Left hindlimb (tissue), 1 donor: ENCODE data around the gene TRIM63.

Experiments
- DNase-seq: peaks from one replicate; pipeline ENCODE4 v3.0.0-alpha.2; 2018

Gene TRIM63

GRCh38 chr1:26031611-26032220, 35.7 kb downstream of the TRIM63 start:
- no peak for DNase-seq

GRCh38 chr1:26031196-26031595, 36.2 kb downstream of the TRIM63 start:
- DNase-seq, result no peak

- no peak for DNase-seq
Observed at GRCh38 chr1:26029864-26030481, 37.5 kb downstream of the TRIM63 start.

- no peak for DNase-seq
Observed at GRCh38 chr1:26029054-26029863, 38.2 kb downstream of the TRIM63 start.

- DNase-seq, result peak; percentile 70
Observed at GRCh38 chr1:26028490-26028980, 38.9 kb downstream of the TRIM63 start.

- DNase-seq, result no peak
Observed at GRCh38 chr1:26027716-26028489, 39.5 kb downstream of the TRIM63 start.

- DNase-seq, result no peak
Observed at GRCh38 chr1:26025517-26025916, 41.9 kb downstream of the TRIM63 start.

- no peak for DNase-seq
Observed at GRCh38 chr1:26025060-26025459, 42.4 kb downstream of the TRIM63 start.

GRCh38 chr1:26023826-26024225, 43.6 kb downstream of the TRIM63 start:
- DNase-seq, result no peak

- no peak for DNase-seq
Observed at GRCh38 chr1:26023009-26023408, 44.4 kb downstream of the TRIM63 start.

GRCh38 chr1:26022404-26022779, 45.0 kb downstream of the TRIM63 start:
- DNase-seq, result no peak

GRCh38 chr1:26021647-26022403, 45.6 kb downstream of the TRIM63 start, which contains the start of gene EXTL1:
Gene EXTL1, plus strand, starts transcription at chr1:26021775. Its CDS starts 872 bp downstream, at chr1:26022647.
- DNase-seq, result peak; percentile 88

GRCh38 chr1:26020941-26021646, 46.3 kb downstream of the TRIM63 start:
- no peak for DNase-seq

- no peak for DNase-seq
Observed at GRCh38 chr1:26020330-26020768, 47.1 kb downstream of the TRIM63 start.

GRCh38 chr1:26019641-26020315, 47.7 kb downstream of the TRIM63 start:
- no peak for DNase-seq

- DNase-seq, result no peak
Observed at GRCh38 chr1:26017606-26018005, 49.8 kb downstream of the TRIM63 start.

- DNase-seq, result no peak
Observed at GRCh38 chr1:26016953-26017545, 50.4 kb downstream of the TRIM63 start.

- no peak for DNase-seq
Observed at GRCh38 chr1:26016258-26016952, 51.0 kb downstream of the TRIM63 start.

- no peak for DNase-seq
Observed at GRCh38 chr1:26015358-26015757, 52.1 kb downstream of the TRIM63 start.

- no peak for DNase-seq
Observed at GRCh38 chr1:26014179-26014578, 53.3 kb downstream of the TRIM63 start.
